ENCODE data around the gene RALGAPA2.

DNA sequence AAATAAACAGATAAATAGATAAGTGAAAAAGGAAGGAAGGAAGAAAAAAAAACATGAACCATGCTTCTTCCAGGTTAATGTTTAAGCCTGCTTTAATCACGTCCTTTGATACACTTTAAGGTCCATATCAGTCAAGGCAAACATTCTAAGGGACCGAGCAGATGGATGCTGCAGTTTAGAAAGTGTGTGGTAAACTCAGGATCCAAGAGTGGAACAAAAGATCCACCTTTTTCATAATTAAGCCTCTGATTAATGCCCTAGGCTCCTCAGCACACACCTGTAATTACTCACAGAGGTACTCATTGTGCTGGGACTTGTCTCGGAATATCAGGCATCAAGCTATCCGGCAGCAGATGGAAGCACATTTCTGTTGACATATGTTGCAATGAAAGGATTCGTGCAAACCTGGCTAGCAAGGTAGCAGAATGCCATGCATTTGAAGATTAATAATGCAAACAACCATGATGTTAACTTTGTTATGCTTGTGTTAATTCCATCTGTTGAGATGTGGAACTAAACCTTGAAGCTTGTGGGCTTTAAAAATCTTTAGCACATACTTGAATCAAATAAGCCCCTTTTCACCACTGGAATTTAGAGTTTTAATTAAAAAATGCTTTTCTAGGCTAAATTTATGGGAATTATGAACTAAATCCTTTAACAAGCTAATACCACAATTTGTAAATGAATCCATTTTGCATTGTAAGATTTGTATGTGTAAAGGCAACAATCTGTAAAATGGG lies 163.7 kb downstream of the RALGAPA2 start:
- TF ChIP-seq, protein P1, sequence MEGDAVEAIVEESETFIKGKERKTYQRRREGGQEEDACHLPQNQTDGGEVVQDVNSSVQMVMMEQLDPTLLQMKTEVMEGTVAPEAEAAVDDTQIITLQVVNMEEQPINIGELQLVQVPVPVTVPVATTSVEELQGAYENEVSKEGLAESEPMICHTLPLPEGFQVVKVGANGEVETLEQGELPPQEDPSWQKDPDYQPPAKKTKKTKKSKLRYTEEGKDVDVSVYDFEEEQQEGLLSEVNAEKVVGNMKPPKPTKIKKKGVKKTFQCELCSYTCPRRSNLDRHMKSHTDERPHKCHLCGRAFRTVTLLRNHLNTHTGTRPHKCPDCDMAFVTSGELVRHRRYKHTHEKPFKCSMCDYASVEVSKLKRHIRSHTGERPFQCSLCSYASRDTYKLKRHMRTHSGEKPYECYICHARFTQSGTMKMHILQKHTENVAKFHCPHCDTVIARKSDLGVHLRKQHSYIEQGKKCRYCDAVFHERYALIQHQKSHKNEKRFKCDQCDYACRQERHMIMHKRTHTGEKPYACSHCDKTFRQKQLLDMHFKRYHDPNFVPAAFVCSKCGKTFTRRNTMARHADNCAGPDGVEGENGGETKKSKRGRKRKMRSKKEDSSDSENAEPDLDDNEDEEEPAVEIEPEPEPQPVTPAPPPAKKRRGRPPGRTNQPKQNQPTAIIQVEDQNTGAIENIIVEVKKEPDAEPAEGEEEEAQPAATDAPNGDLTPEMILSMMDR (conservative IDR thresholded peaks at IDR 0.05; ENCODE audit: low read length) = no peak
- no peak for TF ChIP-seq EZH2phosphoT487 (IDR thresholded peaks at IDR 0.05; ENCODE audit: borderline replicate concordance)
